Endothelial cell of umbilical vein (primary cell): ENCODE results near the gene PPP1R11.

Source experiments
- EZH2 ChIP-seq: IDR thresholded peaks from 2 replicates; pipeline ENCODE4 v1.6.1; 2012; ENCODE audit warnings: borderline replicate concordance, low read depth, mild to moderate bottlenecking, moderate library complexity, low read length, inconsistent platforms; ENCODE audit not compliant: severe bottlenecking
- FOS ChIP-seq: IDR thresholded peaks from 2 replicates; pipeline ENCODE4 v1.6.1; 2011; ENCODE audit warnings: mild to moderate bottlenecking, low read length, moderate library complexity, borderline replicate concordance; ENCODE audit not compliant: insufficient read depth
- GATA2 ChIP-seq: IDR thresholded peaks from 2 replicates; pipeline ENCODE4 v1.7.0; 2011; ENCODE audit warnings: low read depth, mild to moderate bottlenecking, moderate library complexity, mixed read lengths, low read length; ENCODE audit not compliant: insufficient read length, insufficient read depth
- JUN ChIP-seq: IDR thresholded peaks from 2 replicates; pipeline ENCODE4 v1.6.1; 2011; ENCODE audit warnings: borderline replicate concordance, low read depth; ENCODE audit not compliant: insufficient read length, insufficient read depth
- MYC ChIP-seq: IDR thresholded peaks from one replicate; pipeline ENCODE4 v1.6.1; 2011; ENCODE audit warnings: mild to moderate bottlenecking, low read depth, low read length
- POLR2AphosphoS5 ChIP-seq: IDR thresholded peaks from 2 replicates; pipeline ENCODE4 v1.6.1; 2012; ENCODE audit warnings: low read depth, mild to moderate bottlenecking, control low read depth, low read length, moderate library complexity; ENCODE audit not compliant: insufficient read depth
- TF ChIP-seq, protein P1 (sequence below), 2 donors: IDR thresholded peaks; 1 replicate in 1 of 2; 2 replicates in 1 of 2; pipeline ENCODE4 v1.5.1; 2011; ENCODE audit warnings: low read length in 2 of 2, mild to moderate bottlenecking in 2 of 2, moderate library complexity in 2 of 2, control low read depth in 1 of 2, inconsistent platforms in 1 of 2, low read depth in 1 of 2; ENCODE audit not compliant: insufficient read depth in 1 of 2; ENCODE audit errors: extremely low read depth in 1 of 2
- TF ChIP-seq, protein P2 (sequence below): IDR thresholded peaks from 2 replicates; pipeline ENCODE4 v1.6.1; 2011; ENCODE audit not compliant: insufficient read depth, insufficient read length

DNA sequence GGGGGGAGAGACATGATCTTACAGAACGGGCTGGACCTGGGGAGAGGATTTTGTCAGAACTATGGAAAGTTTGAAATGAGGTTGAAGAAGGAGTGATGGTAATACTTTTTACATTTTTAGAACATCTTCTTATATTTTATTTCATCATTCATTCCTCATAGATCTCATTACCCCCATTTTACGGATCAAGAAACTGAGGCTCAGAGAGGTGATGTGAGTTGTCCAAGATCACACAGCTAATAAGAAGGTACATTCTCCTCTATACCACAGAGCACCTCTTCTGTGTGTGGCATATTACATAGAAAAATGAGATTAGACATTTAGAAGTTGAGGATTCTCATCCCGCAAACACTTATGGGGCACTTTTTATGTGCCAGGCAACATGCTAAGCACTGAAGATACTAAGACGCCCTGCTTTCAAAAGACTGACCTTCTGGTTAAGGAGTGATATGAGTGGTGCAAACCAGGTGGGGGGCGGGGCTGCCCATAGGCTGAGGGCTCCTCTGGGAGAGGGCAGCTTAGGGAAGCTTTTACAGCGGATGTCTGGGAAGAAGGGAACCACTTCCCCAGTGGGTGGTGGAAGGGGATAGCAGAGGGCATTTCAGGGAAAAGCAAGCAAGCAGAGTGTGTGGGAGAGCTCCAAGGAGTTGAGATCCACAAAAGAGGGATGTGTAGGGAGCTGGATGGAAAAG lies 26.0 kb downstream of the PPP1R11 start:
- TF ChIP-seq, protein P1, sequence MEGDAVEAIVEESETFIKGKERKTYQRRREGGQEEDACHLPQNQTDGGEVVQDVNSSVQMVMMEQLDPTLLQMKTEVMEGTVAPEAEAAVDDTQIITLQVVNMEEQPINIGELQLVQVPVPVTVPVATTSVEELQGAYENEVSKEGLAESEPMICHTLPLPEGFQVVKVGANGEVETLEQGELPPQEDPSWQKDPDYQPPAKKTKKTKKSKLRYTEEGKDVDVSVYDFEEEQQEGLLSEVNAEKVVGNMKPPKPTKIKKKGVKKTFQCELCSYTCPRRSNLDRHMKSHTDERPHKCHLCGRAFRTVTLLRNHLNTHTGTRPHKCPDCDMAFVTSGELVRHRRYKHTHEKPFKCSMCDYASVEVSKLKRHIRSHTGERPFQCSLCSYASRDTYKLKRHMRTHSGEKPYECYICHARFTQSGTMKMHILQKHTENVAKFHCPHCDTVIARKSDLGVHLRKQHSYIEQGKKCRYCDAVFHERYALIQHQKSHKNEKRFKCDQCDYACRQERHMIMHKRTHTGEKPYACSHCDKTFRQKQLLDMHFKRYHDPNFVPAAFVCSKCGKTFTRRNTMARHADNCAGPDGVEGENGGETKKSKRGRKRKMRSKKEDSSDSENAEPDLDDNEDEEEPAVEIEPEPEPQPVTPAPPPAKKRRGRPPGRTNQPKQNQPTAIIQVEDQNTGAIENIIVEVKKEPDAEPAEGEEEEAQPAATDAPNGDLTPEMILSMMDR (IDR thresholded peaks at IDR 0.05; ENCODE audit: extremely low read depth in 1 of 2, insufficient read depth in 1 of 2, low read depth in 1 of 2, low read length in 2 of 2), result no peak
- TF ChIP-seq GATA2 (no peak), POLR2AphosphoS5 (no peak), JUN (no peak), FOS (no peak), MYC (no peak), EZH2 (no peak)
- TF ChIP-seq, protein P2, sequence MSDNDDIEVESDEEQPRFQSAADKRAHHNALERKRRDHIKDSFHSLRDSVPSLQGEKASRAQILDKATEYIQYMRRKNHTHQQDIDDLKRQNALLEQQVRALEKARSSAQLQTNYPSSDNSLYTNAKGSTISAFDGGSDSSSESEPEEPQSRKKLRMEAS, result no peak
